WI38 (cell line): ENCODE data around the gene SYN1.

ENCODE experiments used
- H3K4me3 ChIP-seq: 2 replicates; pipeline ENCODE4 v1.5.1; 2011; ENCODE audit warnings: low read depth, mild to moderate bottlenecking, control low read depth, low read length
- CTCF ChIP-seq: IDR thresholded peaks from 2 replicates; pipeline ENCODE4 v1.5.1; 2012; ENCODE audit warnings: low read depth, mild to moderate bottlenecking, control low read depth, low read length

Gene SYN1

GRCh38 chrX:47564438-47565085 is 55.1 kb downstream of the SYN1 start:
- no peak overlapping the region for H3K4me3 ChIP-seq
- TF ChIP-seq CTCF = no peak

- H3K4me3 ChIP-seq = no peak overlapping the region
Measured at GRCh38 chrX:47563801-47564315, 55.8 kb downstream of the SYN1 start.

GRCh38 chrX:47562615-47563243 is 56.9 kb downstream of the SYN1 start:
- TF ChIP-seq CTCF = 0 out of 2 replicates have a peak, but pooled peaks have one; percentile 26
- no peak overlapping the region for H3K4me3 ChIP-seq

More at GRCh38 chrX:47563801-47564315, 55.8 kb downstream of the SYN1 start:
- TF ChIP-seq CTCF = no peak

- peak overlapping the region; percentile 70 for H3K4me3 ChIP-seq
- no peak for TF ChIP-seq CTCF
Measured at GRCh38 chrX:47561659-47562151, 58.0 kb downstream of the SYN1 start.

- no peak for TF ChIP-seq CTCF
- H3K4me3 ChIP-seq = peak within 1 kb of the TSS; percentile 70
Measured at GRCh38 chrX:47560934-47561658, 58.6 kb downstream of the SYN1 start, which contains the start of gene ARAF. Gene ARAF, plus strand, starts transcription at chrX:47561205. Its CDS starts 1,763 bp downstream, at chrX:47562968.

- peak overlapping the region; percentile 70 for H3K4me3 ChIP-seq
- TF ChIP-seq CTCF = no peak
Measured at GRCh38 chrX:47560179-47560933, 59.3 kb downstream of the SYN1 start.
